Chondrocyte (in vitro differentiated cells): ENCODE data around the gene UNC5A. TPM values are rescaled to one million over a fixed set of nuclear protein-coding genes. Genes with fewer than 3 reads are reported as not detected.

Experiments used
- DNase-seq: peaks from one replicate; pipeline ENCODE4 v3.0.0; 2021; ENCODE audit warnings: mixed read lengths, low spot score
- H3K27ac Mint-ChIP-seq: one replicate; pipeline ENCODE4 v1.8.0; 2021; ENCODE audit warnings: mild to moderate bottlenecking, moderate library complexity, mixed read lengths; ENCODE audit not compliant: unreplicated experiment
- H3K27me3 Mint-ChIP-seq: 2 replicates; pipeline ENCODE4 v1.8.0; 2021; ENCODE audit warnings: low read depth, mixed read lengths
- H3K36me3 Mint-ChIP-seq: 2 replicates; pipeline ENCODE4 v1.8.0; 2021; ENCODE audit warnings: low read depth, mixed read lengths
- H3K4me1 Mint-ChIP-seq: 2 replicates; pipeline ENCODE4 v1.8.0; 2021; ENCODE audit warnings: low read depth, mild to moderate bottlenecking, mixed read lengths
- H3K4me3 Mint-ChIP-seq: one replicate; pipeline ENCODE4 v1.8.0; 2021; ENCODE audit warnings: mild to moderate bottlenecking, moderate library complexity, mixed read lengths; ENCODE audit not compliant: unreplicated experiment
- H3K9me3 Mint-ChIP-seq: 2 replicates; pipeline ENCODE4 v1.8.0; 2021; ENCODE audit warnings: low read depth, mixed read lengths
- CTCF ChIP-seq: fragments of 200-600 bp; sonication (generic); IDR thresholded peaks from 2 replicates; pipeline ENCODE4 v1.5.0; 2021; ENCODE audit warnings: antibody characterized with exemption, mild to moderate bottlenecking, moderate library complexity
- total RNA-seq: library from RNA; stranded (reverse); gene quantifications from 3 replicates; pipeline ENCODE4 v1.2.1, GENCODE V29; 2021

The UNC5A gene
- total RNA-seq, 1 donor from 2014 or later: 0.15 TPM

- DNase-seq: peak; percentile 52
- no peaks in the 10 kb centered on the region for H3K4me1 Mint-ChIP-seq
- peaks cover 18% of the 10 kb centered on the region for H3K9me3 Mint-ChIP-seq
- no peak for TF ChIP-seq CTCF
- no peak overlapping the region for H3K27ac Mint-ChIP-seq
- peaks cover 4% of the 10 kb centered on the region for H3K36me3 Mint-ChIP-seq
- H3K4me3 Mint-ChIP-seq: no peak overlapping the region
- peaks cover 70% of the 10 kb centered on the region for H3K27me3 Mint-ChIP-seq
Observed at GRCh38 chr5:176769911-176770310, 40.4 kb upstream of the UNC5A start.

GRCh38 chr5:176770431-176770830 lies 39.9 kb upstream of the UNC5A start:
- H3K36me3 Mint-ChIP-seq: peaks cover 2% of the 10 kb centered on the region
- no peaks in the 10 kb centered on the region for H3K4me1 Mint-ChIP-seq
- DNase-seq: no peak
- no peak for TF ChIP-seq CTCF
- peaks cover 70% of the 10 kb centered on the region for H3K27me3 Mint-ChIP-seq
- H3K27ac Mint-ChIP-seq: no peak overlapping the region
- peaks cover 13% of the 10 kb centered on the region for H3K9me3 Mint-ChIP-seq
- H3K4me3 Mint-ChIP-seq: no peak overlapping the region

GRCh38 chr5:176771102-176771845 lies 39.1 kb upstream of the UNC5A start:
- no peaks in the 10 kb centered on the region for H3K4me1 Mint-ChIP-seq
- peak; percentile 55 for DNase-seq
- no peak overlapping the region for H3K4me3 Mint-ChIP-seq
- peaks cover 69% of the 10 kb centered on the region for H3K27me3 Mint-ChIP-seq
- H3K9me3 Mint-ChIP-seq: peaks cover 7% of the 10 kb centered on the region
- H3K36me3 Mint-ChIP-seq: no peaks in the 10 kb centered on the region
- no peak for TF ChIP-seq CTCF
- no peak overlapping the region for H3K27ac Mint-ChIP-seq

- DNase-seq: no peak
- no peak for TF ChIP-seq CTCF
- peaks cover 4% of the 10 kb centered on the region for H3K9me3 Mint-ChIP-seq
- no peak overlapping the region for H3K4me3 Mint-ChIP-seq
- no peaks in the 10 kb centered on the region for H3K4me1 Mint-ChIP-seq
- no peak overlapping the region for H3K27ac Mint-ChIP-seq
- no peaks in the 10 kb centered on the region for H3K36me3 Mint-ChIP-seq
- H3K27me3 Mint-ChIP-seq: peaks cover 73% of the 10 kb centered on the region
Observed at GRCh38 chr5:176772271-176773210, 37.8 kb upstream of the UNC5A start.

GRCh38 chr5:176773408-176774035 lies 36.8 kb upstream of the UNC5A start:
- no peaks in the 10 kb centered on the region for H3K4me1 Mint-ChIP-seq
- H3K27me3 Mint-ChIP-seq: peaks cover 73% of the 10 kb centered on the region
- H3K4me3 Mint-ChIP-seq: no peak overlapping the region
- DNase-seq: peak; percentile 50
- no peaks in the 10 kb centered on the region for H3K36me3 Mint-ChIP-seq
- peaks cover 4% of the 10 kb centered on the region for H3K9me3 Mint-ChIP-seq
- no peak overlapping the region for H3K27ac Mint-ChIP-seq
- no peak for TF ChIP-seq CTCF
